Midbrain (tissue), 1 donor: ENCODE results near the gene TK1.

Experiments used
- DNase-seq: peaks from one replicate; lab custom pipeline; 2025; lab: John Stamatoyannopoulos, UW

The TK1 gene

DNA sequence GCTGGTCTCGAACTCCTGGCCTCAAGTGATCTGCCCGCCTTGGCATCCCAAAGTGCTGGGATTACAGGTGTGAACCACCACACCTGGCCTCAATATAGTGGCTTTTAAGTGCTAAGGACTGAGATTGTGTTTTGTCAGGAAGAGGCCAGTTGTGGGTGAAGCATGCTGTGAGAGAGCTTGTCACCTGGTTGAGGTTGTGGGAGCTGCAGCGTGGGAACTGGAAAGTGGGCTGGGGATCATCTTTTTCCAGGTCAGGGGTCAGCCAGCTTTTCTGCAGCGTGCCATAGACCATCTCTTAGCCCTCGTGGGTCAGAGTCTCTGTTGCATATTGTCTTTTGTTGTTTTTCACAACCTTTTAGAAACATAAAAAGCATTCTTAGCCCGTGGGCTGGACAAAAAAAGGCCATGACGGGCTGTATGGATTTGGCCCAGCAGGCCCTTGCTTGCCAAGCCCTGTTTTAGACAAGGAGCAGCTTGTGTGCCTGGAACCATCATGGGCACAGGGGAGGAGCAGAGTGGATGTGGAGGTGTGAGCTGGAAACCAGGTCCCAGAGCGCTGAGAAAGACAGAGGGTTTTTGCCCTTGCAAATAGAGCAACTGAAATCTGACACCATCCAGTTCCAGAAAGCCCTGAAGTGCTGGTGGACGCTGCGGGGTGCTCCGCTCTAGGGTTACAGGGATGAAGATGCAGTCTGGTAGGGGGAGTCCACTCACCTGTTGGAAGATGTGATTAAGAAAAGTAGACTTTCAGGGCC, 32.7 kb upstream of the TK1 start:
- no peak for DNase-seq

DNA sequence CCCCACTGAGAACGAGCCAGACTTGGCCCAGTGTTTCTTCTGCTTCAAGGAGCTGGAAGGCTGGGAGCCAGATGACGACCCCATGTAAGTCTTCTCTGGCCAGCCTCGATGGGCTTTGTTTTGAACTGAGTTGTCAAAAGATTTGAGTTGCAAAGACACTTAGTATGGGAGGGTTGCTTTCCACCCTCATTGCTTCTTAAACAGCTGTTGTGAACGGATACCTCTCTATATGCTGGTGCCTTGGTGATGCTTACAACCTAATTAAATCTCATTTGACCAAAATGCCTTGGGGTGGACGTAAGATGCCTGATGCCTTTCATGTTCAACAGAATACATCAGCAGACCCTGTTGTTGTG, 27.8 kb upstream of the TK1 start:
- DNase-seq = no peak

DNA sequence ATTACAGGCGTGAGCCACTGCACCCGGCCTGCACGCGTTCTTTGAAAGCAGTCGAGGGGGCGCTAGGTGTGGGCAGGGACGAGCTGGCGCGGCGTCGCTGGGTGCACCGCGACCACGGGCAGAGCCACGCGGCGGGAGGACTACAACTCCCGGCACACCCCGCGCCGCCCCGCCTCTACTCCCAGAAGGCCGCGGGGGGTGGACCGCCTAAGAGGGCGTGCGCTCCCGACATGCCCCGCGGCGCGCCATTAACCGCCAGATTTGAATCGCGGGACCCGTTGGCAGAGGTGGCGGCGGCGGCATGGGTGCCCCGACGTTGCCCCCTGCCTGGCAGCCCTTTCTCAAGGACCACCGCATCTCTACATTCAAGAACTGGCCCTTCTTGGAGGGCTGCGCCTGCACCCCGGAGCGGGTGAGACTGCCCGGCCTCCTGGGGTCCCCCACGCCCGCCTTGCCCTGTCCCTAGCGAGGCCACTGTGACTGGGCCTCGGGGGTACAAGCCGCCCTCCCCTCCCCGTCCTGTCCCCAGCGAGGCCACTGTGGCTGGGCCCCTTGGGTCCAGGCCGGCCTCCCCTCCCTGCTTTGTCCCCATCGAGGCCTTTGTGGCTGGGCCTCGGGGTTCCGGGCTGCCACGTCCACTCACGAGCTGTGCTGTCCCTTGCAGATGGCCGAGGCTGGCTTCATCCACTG, 27.3 kb upstream of the TK1 start, which contains the start of gene BIRC5:
Gene BIRC5 (plus strand): TSS at position 238 of the 690 bp plus-strand sequence. CDS start 64 bp downstream, at position 302.
- peak; percentile 91 for DNase-seq

DNA sequence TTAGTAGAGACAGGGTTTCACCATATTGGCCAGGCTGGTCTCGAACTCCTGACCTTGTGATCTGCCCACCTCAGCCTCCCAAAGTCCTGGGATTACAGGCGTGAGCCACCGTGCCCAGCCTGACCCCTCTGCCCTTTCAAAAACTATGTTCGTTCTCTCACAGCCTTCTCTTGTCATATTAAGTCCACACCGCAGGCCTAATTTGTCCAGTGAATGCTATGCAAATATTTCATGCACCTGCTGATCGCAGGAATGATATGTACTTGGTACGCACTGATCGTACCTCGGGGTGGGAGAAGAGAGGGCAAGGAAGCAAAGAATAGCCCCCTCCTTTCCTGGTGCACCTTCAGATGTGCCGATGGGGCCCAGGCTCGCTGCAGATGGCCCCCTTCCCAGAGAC, 24.2 kb upstream of the TK1 start:
- DNase-seq = no peak

DNA sequence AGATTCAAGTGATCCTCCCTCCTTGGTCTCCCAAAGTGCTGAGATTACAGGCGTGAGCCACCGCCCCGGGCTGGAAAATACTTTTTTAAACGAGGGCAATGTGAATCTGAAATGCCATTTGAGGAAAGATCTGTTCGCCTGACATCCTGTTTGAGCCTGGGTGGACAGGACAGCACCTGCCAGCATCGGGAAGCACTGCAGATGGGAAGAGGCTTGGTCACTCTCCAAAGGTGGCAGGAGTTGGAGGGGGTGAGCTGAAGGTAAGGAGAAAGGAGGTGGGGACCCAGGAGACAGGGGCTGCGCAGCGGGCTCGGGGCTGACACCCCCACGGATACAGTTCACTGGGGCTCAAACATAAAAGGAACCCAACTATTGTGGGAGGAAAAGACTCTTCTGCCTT, 23.3 kb upstream of the TK1 start:
- no peak for DNase-seq

DNA sequence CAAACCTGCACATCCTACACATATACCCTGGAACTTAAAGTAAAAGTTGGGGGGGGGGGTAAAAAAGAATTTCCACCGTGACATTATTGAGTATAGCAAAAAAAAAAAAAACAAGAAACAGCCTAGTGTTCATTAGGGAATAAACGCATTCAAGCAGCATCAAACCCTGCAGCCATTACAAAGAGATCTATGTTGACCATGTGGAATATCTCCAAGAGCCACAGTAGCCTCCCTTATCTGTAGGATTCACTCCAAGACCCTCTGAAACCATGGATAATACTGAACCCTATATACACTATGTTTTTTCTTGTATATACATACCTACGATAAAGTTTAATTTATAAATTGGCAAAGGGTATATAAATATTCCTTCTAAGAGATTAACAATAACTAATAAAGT, 21.6 kb upstream of the TK1 start:
- no peak for DNase-seq

DNA sequence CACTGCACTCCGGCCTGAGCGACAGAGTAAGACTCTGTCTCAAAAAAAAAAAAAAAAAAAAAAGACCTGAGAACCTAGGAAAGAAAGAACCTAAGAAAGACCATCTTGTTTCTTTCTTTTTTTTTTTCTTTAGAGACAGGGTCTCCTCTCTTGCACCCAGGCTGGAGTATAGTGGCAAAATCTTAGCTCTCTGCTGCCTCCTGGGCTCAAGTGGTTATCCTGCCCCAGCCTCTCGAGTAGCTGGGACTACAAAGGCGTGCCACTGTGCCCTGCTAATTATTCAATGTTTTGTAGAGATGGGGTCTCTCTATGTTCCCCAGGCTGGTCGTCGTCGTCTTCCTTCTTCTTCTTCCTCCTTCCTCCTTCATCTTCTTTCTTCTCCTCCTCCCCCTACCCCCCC, 19.4 kb upstream of the TK1 start:
- no peak for DNase-seq

DNA sequence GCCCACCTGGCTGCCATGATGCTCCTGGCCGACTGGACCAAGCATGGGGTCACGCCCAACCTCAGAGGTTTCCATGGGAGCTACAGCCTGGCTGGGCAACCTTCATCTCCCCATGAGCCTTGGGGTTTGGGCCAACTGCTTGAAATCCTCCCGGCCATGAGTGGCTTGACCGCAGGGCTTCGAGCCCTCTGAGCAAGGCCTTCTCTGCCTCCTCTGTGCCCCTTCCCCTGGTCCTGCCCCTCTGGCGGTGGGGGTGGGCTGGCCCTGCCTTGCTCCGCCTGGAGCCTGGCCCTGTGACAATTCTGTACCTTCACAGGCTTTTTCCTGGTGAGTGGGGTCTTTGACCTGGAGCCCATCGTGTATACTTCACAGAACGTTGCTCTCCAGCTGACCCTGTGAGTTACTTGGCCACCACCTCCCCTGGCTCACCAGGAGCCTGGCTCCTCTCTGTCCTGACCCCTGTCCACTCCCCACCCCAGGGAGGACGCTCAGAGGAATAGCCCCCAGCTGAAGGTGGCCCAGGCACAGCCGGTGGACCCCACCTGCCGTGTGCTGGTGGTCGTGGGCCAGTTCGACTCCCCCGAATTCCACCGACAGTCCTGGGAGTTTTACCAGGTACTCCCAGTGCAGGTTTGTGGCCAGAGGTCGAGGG, 18.4 kb upstream of the TK1 start:
- DNase-seq = no peak

DNA sequence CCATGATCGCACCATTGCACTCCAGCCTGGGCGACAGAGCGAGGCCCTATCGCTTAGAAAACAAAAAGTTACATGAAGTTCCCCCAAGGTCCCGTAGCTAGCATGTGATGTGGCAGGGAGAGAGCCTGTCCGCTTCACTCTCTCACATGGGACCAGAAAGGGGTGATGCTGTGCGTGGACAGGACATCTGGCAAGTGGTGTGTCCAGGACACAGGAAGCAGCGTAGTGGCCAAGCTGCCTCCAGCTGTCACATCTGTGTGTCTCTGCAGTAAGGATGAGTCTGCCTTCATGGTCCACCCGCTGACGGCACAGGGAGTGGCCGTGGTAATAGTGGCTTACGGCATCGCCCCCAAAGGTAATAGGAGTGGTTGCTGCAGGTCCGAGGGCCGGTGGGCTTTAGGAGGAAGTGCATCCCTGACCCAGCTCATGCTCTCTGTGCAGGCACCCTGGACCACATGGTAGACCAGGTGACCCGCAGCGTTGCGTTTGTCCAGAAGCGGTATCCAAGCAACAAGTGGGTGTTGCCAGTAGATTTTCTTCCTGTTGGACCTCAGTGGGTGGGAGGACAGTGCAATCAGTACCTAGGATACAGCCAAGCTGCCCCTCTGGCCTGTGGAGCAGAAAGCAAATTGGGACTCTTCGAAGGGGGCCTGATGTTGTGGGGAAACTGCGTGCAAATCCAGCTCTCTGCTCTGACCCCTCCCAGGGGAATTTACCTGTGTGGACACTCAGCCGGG, 17.7 kb upstream of the TK1 start:
- no peak for DNase-seq

DNA sequence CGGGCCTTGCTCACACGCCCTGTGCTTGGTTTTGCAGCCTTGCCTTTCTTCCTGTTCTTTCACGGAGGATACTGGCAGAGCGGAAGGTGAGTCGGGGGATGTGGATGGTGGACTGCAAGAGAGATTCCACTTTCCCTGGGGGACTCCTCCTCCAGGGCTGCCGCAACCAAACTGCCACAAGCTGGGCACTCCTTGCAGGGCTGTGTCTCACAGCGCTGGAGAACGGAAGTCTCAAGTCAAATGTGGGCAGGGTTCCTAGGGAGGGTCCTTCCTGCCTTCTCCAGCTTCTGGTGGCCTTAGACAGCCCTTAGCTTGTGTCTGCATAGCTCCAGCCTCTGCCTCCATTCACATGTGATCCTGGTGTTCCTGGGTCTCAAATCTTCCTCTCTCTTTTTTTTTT, 15.8 kb upstream of the TK1 start:
- DNase-seq = no peak

DNA sequence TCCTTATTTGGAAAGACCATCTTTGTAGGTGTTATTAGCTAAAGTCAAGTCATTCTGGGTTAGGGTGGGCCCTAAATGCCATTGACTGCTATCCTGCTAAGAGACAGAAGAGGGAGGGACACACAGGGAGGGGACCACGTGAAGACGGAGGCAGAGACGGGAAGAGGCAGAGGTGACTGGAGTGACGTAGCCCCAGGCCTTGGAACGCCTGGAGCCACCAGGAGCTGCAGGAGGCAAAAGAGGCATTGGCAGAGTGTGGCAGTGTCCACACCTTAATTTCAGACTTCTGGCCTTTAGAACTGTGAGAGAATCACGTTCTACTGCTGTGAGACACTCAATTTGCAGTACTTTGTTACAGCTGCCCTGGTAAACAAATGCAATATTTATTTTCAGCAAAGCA, 13.6 kb upstream of the TK1 start:
- no peak for DNase-seq

DNA sequence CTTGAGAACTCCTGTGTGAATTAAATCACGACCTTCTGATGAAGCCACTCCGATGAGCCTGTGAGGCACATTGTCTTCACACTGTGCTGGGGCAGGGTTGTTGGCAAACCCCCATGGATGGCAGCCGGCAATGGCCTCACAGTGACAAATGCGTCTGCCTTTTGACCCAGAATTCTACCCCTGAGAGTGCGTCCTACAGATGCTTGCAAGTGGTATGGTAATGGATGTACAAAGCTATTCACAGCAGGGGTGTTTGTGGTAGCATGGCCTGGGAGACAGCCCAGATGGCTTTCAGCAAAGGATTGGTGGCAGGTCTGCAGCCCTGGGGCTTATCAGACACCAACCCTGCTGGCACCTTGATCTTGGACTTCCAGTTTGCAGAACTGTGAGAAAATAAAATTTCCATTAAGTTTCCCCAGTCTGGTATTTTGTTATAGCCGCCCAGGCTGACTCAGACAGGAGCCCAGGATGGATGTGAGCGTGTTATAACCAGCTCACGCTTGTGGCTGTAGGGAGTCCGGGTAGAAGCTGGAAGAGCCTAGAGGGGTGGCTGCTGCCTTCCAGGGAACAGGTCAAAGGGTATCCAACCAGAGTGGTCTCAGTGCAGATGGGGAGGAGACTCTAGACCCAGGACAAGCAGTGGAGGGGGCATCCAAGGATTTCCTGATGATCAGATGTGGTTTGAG, 10.4 kb upstream of the TK1 start:
- peak; percentile 49 for DNase-seq

DNA sequence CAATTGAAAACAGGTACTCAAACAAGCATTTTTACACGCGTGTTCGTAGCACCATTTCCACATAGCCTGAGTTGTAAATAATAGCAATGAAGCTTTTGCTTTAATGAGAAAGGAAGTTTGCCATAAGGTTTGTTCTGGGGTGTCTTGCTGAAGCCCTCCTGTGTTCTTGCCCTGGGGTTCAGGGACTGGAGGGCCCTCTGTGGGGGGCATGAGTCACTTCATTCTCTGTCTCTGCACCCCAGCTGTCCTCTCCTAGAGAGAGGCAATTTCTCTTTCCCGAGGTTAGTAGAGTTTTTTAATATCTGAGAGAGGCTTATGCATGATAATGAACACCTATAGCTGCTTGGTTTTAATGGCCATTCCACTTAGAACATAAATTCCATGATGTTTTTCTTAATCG, 9.9 kb upstream of the TK1 start:
- no peak for DNase-seq

DNA sequence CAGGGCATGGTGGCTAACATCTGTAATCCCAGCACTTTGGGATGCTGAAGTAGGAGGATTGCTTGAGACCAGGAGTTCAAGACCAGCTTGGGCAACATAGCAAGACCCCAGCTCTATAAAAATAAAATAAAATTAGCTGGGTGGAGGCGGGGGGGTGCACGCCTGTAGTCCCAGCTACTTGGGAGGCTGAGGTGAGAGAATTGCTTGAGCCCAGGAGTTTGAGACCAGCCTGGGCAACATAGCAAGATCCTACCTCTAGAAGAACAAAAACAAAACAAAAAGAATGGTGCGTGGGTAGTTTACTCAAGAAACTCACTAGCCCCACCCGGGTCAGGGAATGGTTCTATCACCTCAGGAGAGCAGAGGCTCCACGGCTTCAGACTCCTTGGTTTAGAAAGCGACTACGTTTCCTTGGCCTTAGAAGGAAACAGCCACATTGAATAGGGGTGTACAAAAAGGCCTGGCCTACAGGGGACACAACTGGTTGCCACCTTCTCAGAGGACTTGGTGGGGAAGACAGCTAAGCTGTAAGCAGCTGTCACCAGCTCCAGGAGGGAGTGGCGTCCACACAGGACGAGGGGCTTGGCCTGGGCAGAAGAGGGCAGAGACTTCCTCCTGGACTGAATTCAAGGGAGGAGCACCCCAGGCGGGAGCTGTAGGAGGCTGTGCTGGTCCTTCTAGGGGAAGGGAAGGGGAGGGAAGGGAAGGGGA, 716 bp downstream of the TK1 start:
- DNase-seq = no peak

DNA sequence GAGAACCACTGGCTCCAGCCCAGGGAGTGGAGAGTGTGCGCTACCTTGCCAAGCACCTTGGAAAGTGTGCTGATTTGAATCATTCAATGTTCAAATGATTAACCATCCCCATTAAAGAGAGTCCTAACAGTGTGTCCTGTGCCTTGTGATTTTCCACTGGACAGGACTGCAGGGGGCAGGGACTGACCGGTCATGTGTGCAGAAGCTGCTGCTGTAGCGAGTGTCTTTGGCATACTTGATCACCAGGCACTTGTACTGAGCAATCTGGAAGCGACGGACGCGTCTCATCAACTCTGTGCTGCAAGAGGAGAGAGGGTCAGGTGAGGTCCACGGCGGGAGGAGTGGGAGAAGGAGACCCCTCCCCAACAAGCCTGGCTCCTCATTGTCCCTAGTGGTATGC, 2.0 kb downstream of the TK1 start:
- no peak for DNase-seq

DNA sequence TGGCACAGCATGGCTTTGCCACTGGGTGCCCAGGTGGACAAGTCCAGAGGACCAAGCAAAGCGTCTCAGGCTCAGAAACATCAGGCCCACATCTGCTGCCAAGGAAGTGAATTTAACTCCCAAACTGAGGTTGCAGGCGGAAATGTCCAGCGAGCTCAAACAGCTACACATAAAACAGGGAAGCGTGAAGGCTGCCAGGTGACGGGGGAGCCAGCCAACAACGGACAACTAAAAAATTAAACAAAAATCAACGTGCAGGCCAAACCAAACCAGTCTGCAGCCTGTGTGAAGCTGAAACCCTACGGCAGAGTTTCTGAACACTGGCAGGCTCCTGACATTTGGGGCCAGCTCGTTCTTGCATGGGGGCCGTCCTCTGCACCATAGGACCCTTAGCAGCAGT, 2.5 kb downstream of the TK1 start:
- no peak for DNase-seq

DNA sequence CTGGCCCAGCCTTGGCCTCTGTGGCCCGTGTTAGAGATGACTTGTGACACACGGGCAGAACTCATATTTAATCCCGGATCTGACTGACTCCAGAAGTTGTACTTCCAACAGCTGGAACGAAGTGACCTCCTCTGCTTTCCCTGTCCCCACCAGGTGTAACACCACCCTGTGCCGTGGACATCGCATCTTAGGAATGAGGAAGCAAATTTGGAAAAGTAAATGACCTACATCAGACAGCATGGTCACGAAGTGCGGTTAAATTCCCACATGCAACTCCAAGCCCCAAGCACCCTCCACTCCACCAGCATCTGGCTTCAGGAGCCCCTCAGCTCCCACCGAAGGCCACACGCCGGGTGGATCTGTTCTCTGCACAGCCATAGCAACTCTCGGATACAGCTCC, 2.9 kb downstream of the TK1 start:
- no peak for DNase-seq

DNA sequence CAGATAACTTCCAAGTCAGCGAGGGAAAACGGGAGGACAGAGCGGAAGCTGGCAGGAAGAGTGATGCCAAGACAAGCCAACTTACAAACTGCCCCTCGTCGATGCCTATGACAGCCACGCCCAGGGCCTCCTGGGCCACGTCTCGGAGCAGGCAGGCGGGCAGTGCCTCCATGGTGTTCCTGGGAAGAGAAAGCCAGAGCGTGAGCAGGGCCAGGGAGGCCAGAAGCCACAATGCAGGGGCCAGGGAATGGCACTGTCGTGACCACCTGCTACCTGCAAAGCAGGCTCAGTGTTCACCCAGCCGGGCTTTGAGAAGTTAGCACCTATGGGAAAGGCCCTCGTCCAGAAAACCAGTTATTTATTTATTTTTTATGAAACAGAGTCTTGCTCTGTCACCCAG, 4.3 kb downstream of the TK1 start:
- no peak for DNase-seq

DNA sequence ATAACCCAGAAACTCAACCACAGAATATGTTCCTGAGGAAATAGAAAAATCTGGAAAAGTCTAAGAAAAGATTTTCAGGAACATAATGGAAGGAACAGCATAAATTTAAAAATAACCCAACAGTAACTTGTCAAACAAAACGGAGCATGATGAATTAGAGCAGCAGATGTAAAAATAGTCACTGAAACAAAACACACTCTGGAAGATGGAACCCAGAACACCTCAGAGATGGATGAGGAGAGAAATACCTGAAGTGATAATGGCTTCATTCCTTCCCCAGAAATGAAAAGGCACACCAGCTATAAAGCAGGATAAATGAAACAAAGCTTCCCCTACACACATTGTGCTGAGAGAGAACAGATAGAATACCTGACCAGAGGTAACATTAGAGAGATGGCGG, 6.3 kb downstream of the TK1 start:
- no peak for DNase-seq

DNA sequence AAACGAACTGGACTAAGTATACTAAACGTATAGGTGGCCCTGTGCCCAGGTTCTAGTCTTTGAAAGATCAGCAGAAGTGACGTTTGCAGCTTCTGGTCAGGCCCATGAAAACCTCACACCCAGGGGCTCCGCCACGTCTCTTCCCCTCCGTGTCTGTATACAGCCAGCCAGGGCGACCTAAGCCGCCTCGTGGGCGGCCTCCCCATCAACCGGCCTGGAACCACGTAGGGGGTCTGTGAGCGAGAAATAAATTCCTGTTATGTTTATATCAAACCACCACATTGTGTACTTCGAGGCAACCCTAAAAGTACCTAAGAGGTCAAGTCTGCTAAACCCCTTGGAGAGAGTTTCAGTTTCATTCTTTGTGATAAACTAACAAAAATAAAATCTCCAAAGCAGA, 6.8 kb downstream of the TK1 start:
- DNase-seq = no peak

DNA sequence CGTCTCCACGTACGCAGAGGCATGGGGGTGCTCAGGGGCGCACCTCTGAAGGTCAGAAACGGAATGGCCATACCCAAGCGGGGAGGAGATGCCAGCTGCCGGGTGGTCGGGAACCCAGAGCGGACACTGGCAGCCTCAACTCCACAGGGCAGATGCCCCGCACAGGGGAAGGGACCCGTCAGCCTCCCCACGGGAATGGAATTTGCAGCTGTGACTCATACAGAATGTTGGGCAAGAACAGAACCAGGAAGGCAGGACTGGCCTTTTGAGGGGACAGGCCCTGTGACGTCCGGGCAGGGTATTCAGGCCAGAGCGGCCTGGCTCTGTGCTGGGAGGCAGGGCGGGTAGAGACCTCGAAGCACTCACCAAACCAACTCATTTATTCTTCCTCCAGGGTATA, 7.5 kb downstream of the TK1 start:
- DNase-seq = no peak
